GM21619 (cell line): ENCODE results near the gene GRAMD2B.

Experiments used
- ATAC-seq: cut with Tn5 transposase; IDR thresholded peaks from one replicate; pipeline ENCODE4 v1.9.1; 2021; ENCODE audit not compliant: unreplicated experiment

GRAMD2B gene

GRCh38 chr5:126477294-126478117 lies 54.3 kb downstream of the GRAMD2B start:
- no peak for ATAC-seq

DNA sequence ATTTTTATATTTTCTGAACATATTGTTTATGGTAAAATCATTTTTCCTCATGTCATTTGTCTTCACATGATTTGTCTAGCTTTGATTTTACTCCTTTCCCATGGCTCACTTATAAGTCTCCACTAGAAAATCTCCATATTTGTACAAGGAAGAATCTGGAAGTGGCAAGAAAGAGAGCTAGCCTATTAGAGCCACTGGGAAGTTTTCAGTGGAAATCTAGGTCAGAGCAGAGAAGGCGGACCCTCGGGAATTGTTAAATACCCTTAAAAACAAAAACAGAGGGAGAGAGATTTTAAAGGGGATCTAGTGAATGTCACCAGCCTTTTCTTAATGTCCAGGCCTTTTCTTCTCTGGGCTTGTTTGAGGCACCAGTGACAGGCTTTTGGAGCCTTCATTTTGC lies 56.6 kb downstream of the GRAMD2B start:
- no peak for ATAC-seq

- ATAC-seq, result no peak
Measured at GRCh38 chr5:126480824-126481223, 57.6 kb downstream of the GRAMD2B start.

- ATAC-seq, result no peak
Measured at GRCh38 chr5:126481243-126481642, 58.0 kb downstream of the GRAMD2B start.

DNA sequence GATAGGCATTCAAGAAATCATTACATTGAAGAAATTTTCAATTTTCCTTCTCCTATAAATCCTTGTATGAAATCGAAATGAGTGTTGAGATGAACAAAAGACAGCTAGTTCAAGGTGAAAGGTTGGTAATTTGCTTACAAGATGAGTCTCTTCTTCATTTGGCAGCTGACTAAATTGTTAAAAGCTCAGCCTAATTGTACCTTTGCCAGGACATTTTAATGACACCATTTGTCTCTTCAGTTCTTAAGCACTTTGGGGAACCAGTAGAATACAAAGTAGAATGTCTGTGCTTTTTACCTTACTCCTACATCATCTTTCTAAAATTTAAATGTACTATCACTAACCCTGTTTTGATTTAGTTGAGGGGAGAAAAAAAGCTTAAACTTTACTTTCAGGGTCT lies 59.4 kb downstream of the GRAMD2B start:
- no peak for ATAC-seq

DNA sequence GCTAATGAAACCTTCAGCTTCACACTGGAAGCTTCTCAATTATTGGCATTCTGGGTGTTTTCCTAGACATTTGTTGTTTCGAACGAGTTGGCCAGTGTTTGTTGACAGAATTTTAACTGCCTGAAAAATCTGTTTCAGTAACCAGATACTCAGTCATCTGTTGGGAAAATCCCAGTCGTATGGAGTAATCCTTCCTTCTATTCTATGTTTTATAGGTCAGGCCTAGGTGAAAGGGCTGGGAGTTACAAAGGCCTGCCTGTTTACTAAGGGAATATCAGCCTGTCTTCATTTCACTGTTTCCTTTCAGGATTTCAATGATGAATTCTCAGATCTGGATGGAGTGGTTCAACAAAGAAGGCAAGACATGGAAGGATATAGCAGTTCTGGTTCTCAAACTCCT lies 59.9 kb downstream of the GRAMD2B start:
- no peak for ATAC-seq

DNA sequence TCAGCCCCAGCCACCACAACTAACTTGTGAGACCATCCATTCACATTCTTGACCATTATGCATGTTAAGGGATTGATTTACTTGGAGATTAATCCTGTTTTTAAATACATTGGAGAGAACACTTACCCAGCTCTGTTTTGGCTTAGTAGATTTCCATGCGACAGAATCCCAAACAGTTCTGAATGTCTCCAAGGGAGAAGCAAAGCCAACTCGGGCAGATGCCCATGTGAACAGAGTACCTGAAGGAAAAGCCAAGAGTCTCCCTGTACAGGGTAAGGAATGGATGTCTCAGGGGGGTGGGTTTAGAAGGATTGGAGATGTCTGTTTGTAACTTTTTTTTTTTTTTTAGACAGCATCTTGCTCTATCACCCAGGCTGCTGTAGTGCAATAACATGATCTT lies 61.0 kb downstream of the GRAMD2B start:
- no peak for ATAC-seq

GRCh38 chr5:126486332-126486731 lies 63.1 kb downstream of the GRAMD2B start:
- no peak for ATAC-seq

DNA sequence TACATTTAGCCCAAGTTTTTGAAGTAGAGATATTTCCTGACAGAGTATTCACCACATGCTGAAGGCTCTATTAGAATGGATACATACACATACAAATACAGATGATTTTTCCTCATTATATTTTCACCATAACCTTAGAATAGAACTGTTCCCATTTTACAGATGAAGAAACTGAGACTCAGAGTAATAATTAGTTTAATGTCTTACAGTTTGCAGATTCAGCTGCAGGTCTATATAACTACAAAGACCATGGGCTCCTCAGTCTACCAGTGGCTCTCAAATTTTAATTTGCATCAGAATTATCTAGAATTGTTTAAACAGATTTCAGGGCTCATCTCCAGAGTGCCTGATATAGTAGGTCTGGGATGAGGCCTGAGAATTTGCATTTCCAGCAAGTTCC lies 64.4 kb downstream of the GRAMD2B start:
- no peak for ATAC-seq

GRCh38 chr5:126488443-126489065 lies 65.3 kb downstream of the GRAMD2B start:
- no peak for ATAC-seq

GRCh38 chr5:126490167-126490940 lies 67.1 kb downstream of the GRAMD2B start:
- ATAC-seq, result no peak

- no peak for ATAC-seq
Measured at GRCh38 chr5:126492939-126493338, 69.7 kb downstream of the GRAMD2B start.

GRCh38 chr5:126494393-126494792 lies 71.2 kb downstream of the GRAMD2B start:
- no peak for ATAC-seq

DNA sequence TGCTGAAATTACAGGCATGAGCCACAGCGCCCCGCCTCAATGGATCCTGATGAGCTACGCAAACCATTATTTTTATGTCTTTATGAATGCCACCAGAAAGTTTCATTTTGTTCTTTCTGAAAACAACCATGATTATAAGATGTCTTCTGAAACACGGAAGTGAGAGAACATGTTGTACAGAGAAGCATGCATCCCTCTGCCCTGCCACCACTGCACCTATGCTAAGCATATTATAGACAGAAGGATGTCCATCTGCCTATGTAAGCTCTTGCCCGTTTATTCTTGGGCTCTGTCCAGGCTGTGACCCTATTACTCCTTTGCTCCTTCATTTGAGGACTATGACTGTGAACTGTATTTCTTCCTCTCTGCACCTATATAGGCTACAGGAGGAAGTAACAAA lies 74.3 kb downstream of the GRAMD2B start:
- no peak for ATAC-seq

- ATAC-seq, result no peak
Measured at GRCh38 chr5:126499278-126499677, 76.1 kb downstream of the GRAMD2B start.

DNA sequence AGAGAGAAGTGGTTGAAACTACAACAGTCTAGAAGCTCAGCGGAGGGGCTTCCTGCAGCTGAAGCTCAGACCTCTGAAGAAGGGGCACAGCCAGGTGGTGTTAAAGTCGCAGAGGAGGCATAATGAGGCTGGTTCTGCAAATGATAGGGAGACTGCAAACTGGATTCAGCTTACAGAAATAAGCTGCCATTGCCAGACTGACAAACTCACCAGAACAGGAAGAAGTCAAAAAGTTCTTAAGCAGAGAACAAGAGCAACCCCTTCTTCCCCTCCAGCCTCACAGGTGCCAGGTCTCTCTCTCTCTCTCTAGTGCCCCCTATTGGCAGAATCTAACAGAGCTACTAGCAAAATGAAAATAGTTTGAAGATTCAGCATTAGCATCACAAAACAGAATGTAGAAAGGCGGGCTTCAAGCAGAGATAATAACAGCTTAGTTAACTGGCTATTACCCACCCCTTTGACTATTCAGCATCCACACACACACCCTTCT lies 76.7 kb downstream of the GRAMD2B start:
- peak; percentile 67 for ATAC-seq

GRCh38 chr5:126501448-126501847 lies 78.2 kb downstream of the GRAMD2B start:
- no peak for ATAC-seq

GRCh38 chr5:126503602-126504104 lies 80.4 kb downstream of the GRAMD2B start:
- ATAC-seq, result no peak

DNA sequence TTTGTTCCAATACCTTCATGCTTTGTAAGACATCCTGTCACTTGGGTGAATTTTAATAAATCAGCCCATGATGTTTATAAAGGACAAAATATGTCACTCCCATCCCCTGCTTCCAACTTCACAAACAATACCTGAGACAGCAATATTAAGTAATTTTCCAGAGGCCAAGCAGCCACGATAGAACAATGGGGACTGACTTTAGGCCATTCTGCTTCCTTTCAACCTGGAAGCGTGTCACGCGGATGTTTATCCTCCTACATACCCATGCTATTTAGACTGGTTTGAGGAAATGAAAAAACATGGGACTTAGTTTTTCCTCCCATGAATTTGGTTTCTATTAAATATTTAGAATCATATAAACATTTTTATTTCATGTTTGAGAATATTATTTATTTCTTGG lies 82.9 kb downstream of the GRAMD2B start:
- no peak for ATAC-seq

GRCh38 chr5:126508251-126508961 lies 85.2 kb downstream of the GRAMD2B start:
- ATAC-seq, result no peak

GRCh38 chr5:126508962-126509279 lies 85.7 kb downstream of the GRAMD2B start:
- ATAC-seq, result no peak
